A549 (cell line): Measurements from ENCODE around the gene TNFRSF13B.

ENCODE experiments used
- CBX2 ChIP-seq: fragments of 200-600 bp; sonication (generic); IDR thresholded peaks from 2 replicates; pipeline ENCODE4 v1.6.1; 2016; ENCODE audit warnings: low read depth, mild to moderate bottlenecking, borderline replicate concordance
- CTCF ChIP-seq: fragments of >200 bp; sonication (Bioruptor Twin); formaldehyde crosslinking; IDR thresholded peaks from 3 replicates; pipeline ENCODE4 v1.5.1; 2016
- EP300 ChIP-seq, 2 experiments: fragments of >200 bp; sonication (Bioruptor Twin); formaldehyde crosslinking; IDR thresholded peaks; 2 replicates in 1 of 2; 3 replicates in 1 of 2; pipeline ENCODE4 v1.6.1; 2016 to 2017
- HDAC2 ChIP-seq: fragments of 200-600 bp; sonication (generic); IDR thresholded peaks from 2 replicates; pipeline ENCODE4 v1.6.1; 2016
- HES2 ChIP-seq: fragments of >200 bp; sonication (Bioruptor Twin); formaldehyde crosslinking; IDR thresholded peaks from 2 replicates; pipeline ENCODE4 v1.6.1; 2016
- MAZ ChIP-seq: fragments of 150-350 bp; IDR thresholded peaks from 2 replicates; pipeline ENCODE4 v1.6.1; 2014; ENCODE audit warnings: antibody characterized with exemption, low read depth, low read length, borderline replicate concordance
- NR3C1 ChIP-seq: fragments of >200 bp; sonication (Bioruptor Twin); formaldehyde crosslinking; IDR thresholded peaks from 3 replicates; pipeline ENCODE4 v1.6.1; 2017
- PHF8 ChIP-seq: fragments of 200-600 bp; sonication (generic); IDR thresholded peaks from 2 replicates; pipeline ENCODE4 v1.6.1; 2016; ENCODE audit warnings: low read depth, mild to moderate bottlenecking, antibody characterized with exemption, moderate library complexity, borderline replicate concordance
- POLR2A ChIP-seq: IDR thresholded peaks from 2 replicates; pipeline ENCODE4 v1.6.1; 2012; ENCODE audit warnings: mild to moderate bottlenecking, low read length
- REST ChIP-seq: fragments of 200-600 bp; sonication (generic); IDR thresholded peaks from 2 replicates; pipeline ENCODE4 v1.6.1; 2016; ENCODE audit warnings: antibody characterized with exemption, mild to moderate bottlenecking, moderate library complexity
- TP53 ChIP-seq: fragments of 250-450 bp; sonication (Bioruptor Pico); IDR thresholded peaks from 2 replicates; pipeline ENCODE4 v1.5.0; 2021; ENCODE audit warnings: mild to moderate bottlenecking, moderate library complexity
- ZSCAN20 ChIP-seq: fragments of 250-450 bp; sonication (Bioruptor Pico); IDR thresholded peaks from 2 replicates; pipeline ENCODE4 v1.8.0; 2022; ENCODE audit warnings: mild to moderate bottlenecking, moderate library complexity

- TF ChIP-seq EP300 (IDR thresholded peaks at IDR 0.05) (no peak), PHF8 (no peak), CBX2 (no peak), CTCF (no peak), HES2 (no peak), TP53 (CRISPR knock-in tag) (no peak), NR3C1 (no peak), REST (no peak), MAZ (no peak), POLR2A (no peak), ZSCAN20 (no peak), HDAC2 (no peak)
Measured at GRCh38 chr17:16944334-16945135, 27.4 kb downstream of the TNFRSF13B start.
